ENCODE results near the gene POLDIP2. TPM values are rescaled to one million over a fixed set of nuclear protein-coding genes. Genes with fewer than 3 reads are reported as not detected.
A peak's percentile ranks its signal among the peaks of the same experiment; 100 is the strongest.

The POLDIP2 gene
- total and polyA plus RNA-seq, 2 of the 13 experiments (the other 11 are each of a cell fraction or from before 2014, with no cell fraction given) = 85.9 to 114 TPM

GRCh38 chr17:28318759-28319597, 38.3 kb downstream of the POLDIP2 start, which contains the start of gene TMEM97 (continued):
- TF ChIP-seq ISX (CRISPR knock-in tag; conservative IDR thresholded peaks at IDR 0.05) = 0 out of 2 replicates have a peak, but pooled peaks have one; percentile 82
- peak; percentile 70 for TF ChIP-seq POLR2AphosphoS5 (IDR thresholded peaks at IDR 0.05; ENCODE audit: low read depth, low read length)
- no peak for TF ChIP-seq FOXP1 (IDR thresholded peaks at IDR 0.05)
- TF ChIP-seq FOXP1 (CRISPR knock-in tag; IDR thresholded peaks at IDR 0.05) = no peak
- no peak for TF ChIP-seq TCF7L2 (IDR thresholded peaks at IDR 0.05; ENCODE audit: low read depth, low read length)
- peak; percentile 88 for TF ChIP-seq ZMYM4 (CRISPR knock-in tag; IDR thresholded peaks at IDR 0.05)
- no peak for TF ChIP-seq HNRNPH1 (optimal IDR thresholded peaks at IDR 0.05; ENCODE audit: low read depth, low read length)
- 0 out of 2 replicates have a peak, but pooled peaks have one; percentile 1 for TF ChIP-seq HNF1B (CRISPR knock-in tag; IDR thresholded peaks at IDR 0.05)
- TF ChIP-seq HIC2 (CRISPR knock-in tag; IDR thresholded peaks at IDR 0.05; ENCODE audit: low read depth) = peak; percentile 26; the same call in 1 of the 2 replicates
- peak; percentile 60 for TF ChIP-seq ZHX1 (CRISPR knock-in tag; IDR thresholded peaks at IDR 0.05; ENCODE audit: low read depth)
- peak; percentile 67; the same call in 1 of the 2 replicates for TF ChIP-seq ZZZ3 (CRISPR knock-in tag; IDR thresholded peaks at IDR 0.05; ENCODE audit: borderline replicate concordance)
- peak; percentile 74; the same call in 1 of the 2 replicates for TF ChIP-seq ZNF292 (CRISPR knock-in tag; IDR thresholded peaks at IDR 0.05; ENCODE audit: borderline replicate concordance, low read depth)
- no peak for TF ChIP-seq ZNF512 (CRISPR knock-in tag; IDR thresholded peaks at IDR 0.05)
- peak; percentile 22; the same call in 1 of the 2 replicates for TF ChIP-seq ZNF446 (CRISPR knock-in tag; IDR thresholded peaks at IDR 0.05)
- TF ChIP-seq ZNF460 (CRISPR knock-in tag; IDR thresholded peaks at IDR 0.05; ENCODE audit: borderline replicate concordance) = no peak
- peak; percentile 88 for TF ChIP-seq BRF2 (CRISPR knock-in tag; IDR thresholded peaks at IDR 0.05)
- peak; percentile 27; the same call in 1 of the 2 replicates for TF ChIP-seq ZNF580 (CRISPR knock-in tag; IDR thresholded peaks at IDR 0.05; ENCODE audit: borderline replicate concordance, low read depth)
- TF ChIP-seq MIER3 (CRISPR knock-in tag; IDR thresholded peaks at IDR 0.05; ENCODE audit: borderline replicate concordance) = peak; percentile 40; the same call in 1 of the 2 replicates
- TF ChIP-seq ZSCAN20 (CRISPR knock-in tag; IDR thresholded peaks at IDR 0.05; ENCODE audit: borderline replicate concordance) = 0 out of 2 replicates have a peak, but pooled peaks have one; percentile 52
